Activated CD8-positive, alpha-beta memory T cell treated with anti-CD3 and anti-CD28 coated beads, Interleukin-2, amount 50 U/mL, for 24 hours (primary cell): ENCODE measurements around the gene E2F3.

Experiments used
- DNase-seq: peaks from one replicate; pipeline ENCODE4 v3.0.0-alpha.2; 2020; ENCODE audit errors: extremely low read depth

E2F3 gene

GRCh38 chr6:20402342-20403069 lies 827 bp downstream of the E2F3 start:
- DNase-seq: no peak

GRCh38 chr6:20403070-20403765 lies 1.5 kb downstream of the E2F3 start:
- peak; percentile 75 for DNase-seq

- peak; percentile 61 for DNase-seq
Measured at GRCh38 chr6:20403766-20404640, 2.3 kb downstream of the E2F3 start.

GRCh38 chr6:20404641-20405032 lies 3.0 kb downstream of the E2F3 start:
- DNase-seq: peak; percentile 44

- DNase-seq: no peak
Measured at GRCh38 chr6:20408851-20409250, 7.2 kb downstream of the E2F3 start.

- no peak for DNase-seq
Measured at GRCh38 chr6:20409427-20409971, 7.8 kb downstream of the E2F3 start.

GRCh38 chr6:20411544-20411943 lies 9.9 kb downstream of the E2F3 start:
- no peak for DNase-seq

GRCh38 chr6:20411953-20412681 lies 10.4 kb downstream of the E2F3 start:
- no peak for DNase-seq

- DNase-seq: no peak
Measured at GRCh38 chr6:20412682-20413073, 11.0 kb downstream of the E2F3 start.

- DNase-seq: no peak
Measured at GRCh38 chr6:20413826-20414225, 12.1 kb downstream of the E2F3 start.

- no peak for DNase-seq
Measured at GRCh38 chr6:20414711-20415110, 13.0 kb downstream of the E2F3 start.

- DNase-seq: no peak
Measured at GRCh38 chr6:20415304-20415703, 13.6 kb downstream of the E2F3 start.

- no peak for DNase-seq
Measured at GRCh38 chr6:20415712-20416454, 14.2 kb downstream of the E2F3 start.

GRCh38 chr6:20416567-20417345 lies 15.1 kb downstream of the E2F3 start:
- no peak for DNase-seq

GRCh38 chr6:20417819-20418218 lies 16.1 kb downstream of the E2F3 start:
- no peak for DNase-seq

GRCh38 chr6:20426177-20427082 lies 24.8 kb downstream of the E2F3 start:
- DNase-seq: no peak

GRCh38 chr6:20427856-20428255 lies 26.2 kb downstream of the E2F3 start:
- no peak for DNase-seq

- no peak for DNase-seq
Measured at GRCh38 chr6:20432692-20433091, 31.0 kb downstream of the E2F3 start.

- no peak for DNase-seq
Measured at GRCh38 chr6:20433321-20433720, 31.6 kb downstream of the E2F3 start.
